Measurements from ENCODE around the gene C22orf23.

Gene C22orf23

DNA sequence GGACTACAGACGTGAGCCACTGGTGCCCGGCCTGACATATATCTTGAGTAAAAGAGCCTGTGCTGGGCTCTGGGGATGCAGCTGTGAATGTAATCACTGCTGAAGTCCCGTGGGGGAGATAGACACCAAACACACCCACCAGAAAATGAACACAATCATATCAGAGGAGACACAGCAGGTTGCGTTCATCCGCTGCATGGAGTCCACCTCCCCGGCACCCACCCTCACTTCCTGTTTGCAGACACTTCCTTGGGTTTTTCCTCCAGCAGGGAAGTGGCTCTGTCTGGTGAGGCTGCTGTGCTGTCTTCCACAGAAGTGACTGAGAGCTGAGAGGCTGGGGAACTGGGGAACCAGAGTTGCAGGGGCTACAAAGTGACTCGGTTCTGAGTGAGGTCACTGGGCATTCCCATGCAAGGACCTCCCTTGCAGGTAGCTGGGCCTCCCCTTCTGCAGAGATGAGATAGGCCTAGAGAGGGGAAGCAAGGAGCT, 40.1 kb downstream of the C22orf23 start:
- no peak for DNase-seq
- intact Hi-C loops (cut with DNase I): no loop called here

- no peak for DNase-seq
- intact Hi-C loops (cut with DNase I): no loop called here
These were observed 41.2 kb downstream of the C22orf23 start for GRCh38 chr22:37912171-37912570.

DNA sequence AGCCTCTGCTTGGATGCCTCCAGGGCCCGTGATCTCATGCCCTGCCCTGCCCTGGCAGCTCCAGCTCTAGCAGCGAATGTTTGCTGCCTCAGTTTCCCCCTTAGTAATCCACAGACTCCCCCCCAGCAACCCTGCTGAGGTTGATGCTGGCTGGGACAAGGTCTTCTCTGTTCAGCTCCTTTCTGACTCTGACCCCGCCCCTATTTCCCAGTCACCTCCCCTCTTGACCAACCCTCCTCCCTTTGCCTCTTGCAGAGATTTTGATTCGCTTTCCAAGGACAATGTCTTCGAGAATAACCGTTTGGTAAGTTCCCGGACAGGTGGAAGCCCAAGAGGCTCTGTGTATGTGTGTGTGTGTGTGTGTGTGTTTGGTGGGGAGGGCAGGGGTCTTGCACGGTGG, 41.7 kb downstream of the C22orf23 start:
- intact Hi-C loops (cut with DNase I): no loop called here
- no peak for DNase-seq

DNA sequence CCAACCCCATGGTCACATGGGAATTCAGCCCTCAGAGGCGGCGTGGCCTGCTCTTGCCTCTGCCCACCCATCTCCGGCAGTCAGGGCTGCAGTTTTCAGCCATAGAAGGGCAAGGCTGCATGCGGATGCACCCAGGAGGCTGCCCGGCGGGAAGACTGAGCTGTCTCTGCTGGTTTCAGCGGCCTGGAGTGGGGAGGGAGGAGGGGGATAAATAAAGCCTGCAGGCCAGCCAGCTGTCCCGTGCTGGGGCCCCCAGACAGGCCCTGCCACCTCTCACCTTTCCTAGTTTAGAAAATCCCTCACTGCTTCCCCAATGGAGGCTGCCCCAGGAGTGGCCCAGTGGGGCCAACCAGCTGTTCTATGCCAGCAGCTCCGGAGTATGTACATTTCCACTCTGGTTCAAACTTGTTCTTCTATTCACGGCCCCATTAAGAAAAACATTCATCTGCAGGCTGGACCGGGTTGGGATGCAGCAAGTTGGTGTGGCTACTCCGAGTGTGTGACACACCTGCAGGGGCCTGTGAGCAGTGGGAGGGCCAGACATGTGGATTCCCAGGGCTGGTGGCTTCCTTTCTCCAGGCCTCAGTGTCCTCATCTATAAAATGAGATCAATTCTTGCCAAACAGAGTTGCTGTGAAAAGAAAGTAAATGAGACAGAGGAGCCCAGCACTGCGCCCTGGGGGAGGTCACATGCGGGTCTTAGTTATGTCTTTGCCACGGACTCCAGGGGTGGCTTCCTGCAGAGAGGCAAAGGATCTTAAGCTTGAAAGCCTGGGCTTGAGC, 42.3 kb downstream of the C22orf23 start:
- DNase-seq: peak in 14 of 42 donors; percentile 28 to 70 (median 40)

GRCh38 chr22:37909766-37910165, 43.6 kb downstream of the C22orf23 start:
- intact Hi-C loops (cut with DNase I): no loop called here

More for the DNA sequence above, 42.3 kb downstream of the C22orf23 start:
- intact Hi-C loops (cut with DNase I): no loop called here

DNA sequence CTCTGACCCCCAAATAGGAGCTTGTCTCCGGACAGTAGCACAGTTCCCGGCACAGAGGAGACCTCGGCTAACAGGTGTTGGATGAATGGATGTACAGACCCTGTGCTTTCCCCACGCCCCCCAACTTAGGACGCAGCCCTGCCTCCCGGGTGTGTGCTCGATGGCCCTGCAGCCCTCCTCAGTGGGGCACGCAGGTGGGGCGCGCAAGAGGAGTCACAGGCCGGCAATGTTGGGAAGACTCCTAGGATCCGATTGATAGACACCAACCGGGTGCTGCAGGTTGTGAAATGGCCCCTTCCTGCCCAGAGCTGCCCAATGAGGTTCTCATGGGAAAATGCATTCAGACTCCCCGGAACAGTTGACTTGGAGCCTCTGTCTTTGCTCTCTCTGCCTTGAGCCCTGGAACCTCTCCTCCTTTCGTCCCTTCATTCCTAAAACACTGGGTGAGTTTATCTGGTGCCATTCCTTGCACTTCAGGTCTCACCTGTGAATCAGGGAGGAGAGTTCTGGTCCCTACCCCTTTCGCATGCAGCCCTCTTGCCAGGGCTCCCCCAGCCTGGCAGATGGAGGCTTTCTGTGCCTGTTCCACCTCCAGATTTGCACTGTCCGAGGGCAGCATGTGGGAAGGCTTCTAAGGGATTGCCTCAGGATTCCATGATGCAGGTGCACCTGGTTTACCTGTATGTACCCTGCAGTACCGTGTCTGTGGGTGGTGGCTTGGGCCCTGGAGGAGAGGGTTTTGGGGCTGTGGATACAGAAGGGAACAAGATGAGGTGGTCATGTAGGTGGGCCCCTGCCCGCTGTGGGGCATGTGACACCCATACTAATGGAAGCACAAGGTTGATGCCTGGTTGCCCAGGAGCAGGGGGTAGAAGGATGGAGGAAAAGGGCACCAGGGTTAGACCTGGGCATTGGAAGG, 46.1 kb downstream of the C22orf23 start:
- no peak for DNase-seq
- intact Hi-C loops (cut with DNase I): no loop called here

More at GRCh38 chr22:37909766-37910165, 43.6 kb downstream of the C22orf23 start:
- no peak for DNase-seq

- intact Hi-C loops (cut with DNase I): no loop called here
- DNase-seq: peak in 6 of 42 donors; percentile 13 to 52 (median 23)
These were observed 46.9 kb downstream of the C22orf23 start for GRCh38 chr22:37906364-37907008.

- intact Hi-C loops (cut with DNase I): no loop called here
- DNase-seq: peak in 38 of 42 donors; percentile 23 to 80 (median 61)
These were observed 47.7 kb downstream of the C22orf23 start, which contains the start of gene MICALL1 for GRCh38 chr22:37905534-37906363. MICALL1 (plus strand) TSS chr22:37906297; CDS start chr22:37906423, 126 bp downstream.

DNA sequence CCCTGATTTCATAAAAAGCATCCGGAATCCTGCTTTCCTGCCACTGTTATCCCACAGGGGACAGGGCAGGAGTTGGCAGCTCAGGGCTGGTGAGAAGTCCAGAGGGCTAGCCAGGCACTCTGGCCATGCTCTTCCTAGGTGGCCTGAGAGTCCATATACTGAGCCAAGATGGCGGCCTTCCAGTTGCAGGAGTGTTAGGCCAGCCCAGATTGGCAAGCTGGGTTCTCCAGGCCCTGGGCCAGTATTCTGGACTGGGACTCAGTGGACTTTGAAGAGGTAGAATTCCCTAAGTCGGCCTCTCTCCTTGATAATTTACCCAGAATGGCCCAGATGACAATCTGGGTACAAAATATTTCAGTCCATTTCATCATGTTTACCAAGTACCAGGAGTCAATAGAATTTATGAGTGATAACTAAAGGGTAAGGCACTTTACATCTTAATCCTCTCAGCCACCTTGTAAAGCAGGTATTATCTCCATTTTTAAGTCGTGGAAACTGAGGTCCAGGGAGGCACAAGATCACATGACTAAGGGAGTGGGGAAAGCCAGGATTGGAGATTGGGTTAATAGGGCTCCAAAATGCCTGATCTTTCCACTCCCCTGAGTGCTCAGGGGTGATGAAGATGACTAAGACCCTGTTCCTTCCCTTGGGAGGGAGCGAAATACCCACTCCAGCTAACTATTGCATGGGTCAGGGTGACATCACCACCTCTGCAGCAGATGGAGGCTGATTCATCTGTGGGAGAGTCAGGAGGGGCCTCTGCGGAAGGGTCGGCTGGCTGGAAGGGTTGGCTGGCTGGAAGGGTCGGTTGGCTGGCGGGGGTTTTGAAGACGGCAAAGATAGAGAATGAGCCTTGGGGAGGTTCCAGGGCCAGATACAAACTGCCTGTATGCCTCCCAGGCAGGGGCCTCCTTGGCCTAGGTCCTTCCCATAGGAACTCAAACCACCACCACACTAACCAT, 48.5 kb downstream of the C22orf23 start:
- peak in 30 of 42 donors; percentile 27 to 83 (median 58) for DNase-seq
- intact Hi-C loops (cut with DNase I): no loop called here

DNA sequence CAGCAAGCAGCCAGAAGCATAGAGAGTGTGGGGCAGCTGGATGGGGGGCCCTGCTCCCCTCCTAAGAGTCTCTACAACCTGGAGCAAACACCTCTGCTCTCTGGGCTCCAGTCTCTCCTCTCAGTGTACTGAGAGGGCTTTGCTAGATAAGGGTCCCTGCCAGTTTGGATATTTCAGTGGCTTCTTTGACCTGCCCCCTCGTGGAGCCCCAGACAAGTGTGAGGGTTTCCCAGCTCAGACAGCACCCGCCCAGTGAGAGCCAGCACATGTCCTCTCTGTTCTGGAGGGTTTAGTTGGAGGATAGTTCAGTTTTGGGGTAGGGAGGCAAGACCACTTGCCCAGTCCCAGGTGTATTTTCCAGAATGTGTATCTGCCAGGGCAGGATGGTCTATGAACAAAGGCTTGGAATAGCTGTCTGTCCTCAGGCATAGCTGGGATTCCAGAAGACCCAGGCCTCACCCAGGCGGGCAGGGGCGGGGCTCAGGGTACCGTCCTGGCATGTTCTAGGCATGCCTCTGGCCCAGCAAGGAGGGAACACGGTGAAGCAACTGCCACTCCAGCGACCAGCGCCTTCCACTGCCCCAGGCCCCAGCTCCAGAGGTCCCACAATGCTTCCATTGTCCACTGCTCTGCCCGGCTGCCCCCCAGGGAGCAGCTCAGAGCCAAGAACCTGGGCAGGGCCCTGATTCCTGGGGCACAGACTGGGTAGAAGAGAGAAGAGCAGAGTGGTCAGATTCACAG, 54.8 kb downstream of the C22orf23 start:
- peak; percentile 44 to 89 (median 73) for DNase-seq
- intact Hi-C loops (cut with DNase I): no loop called here

DNA sequence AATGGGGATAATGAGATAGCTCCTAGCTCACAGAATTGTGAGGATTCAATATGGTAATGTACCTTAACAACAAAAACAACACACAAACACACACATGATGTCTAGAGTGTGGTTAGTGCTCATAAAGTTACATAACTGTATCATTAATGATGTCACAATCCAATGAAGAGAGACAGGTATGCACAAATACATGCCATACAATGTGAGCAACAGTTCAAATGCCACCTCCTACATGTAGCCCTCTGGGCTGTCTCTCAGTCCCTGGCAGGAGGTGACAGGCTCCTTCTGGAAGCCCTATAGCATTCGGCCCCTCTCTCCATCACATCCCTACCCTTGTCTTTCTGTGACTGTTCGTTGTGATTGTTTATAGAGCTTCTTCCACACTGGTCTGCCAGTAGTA, 55.6 kb downstream of the C22orf23 start:
- intact Hi-C loops (cut with DNase I): no loop called here
- no peak for DNase-seq

DNA sequence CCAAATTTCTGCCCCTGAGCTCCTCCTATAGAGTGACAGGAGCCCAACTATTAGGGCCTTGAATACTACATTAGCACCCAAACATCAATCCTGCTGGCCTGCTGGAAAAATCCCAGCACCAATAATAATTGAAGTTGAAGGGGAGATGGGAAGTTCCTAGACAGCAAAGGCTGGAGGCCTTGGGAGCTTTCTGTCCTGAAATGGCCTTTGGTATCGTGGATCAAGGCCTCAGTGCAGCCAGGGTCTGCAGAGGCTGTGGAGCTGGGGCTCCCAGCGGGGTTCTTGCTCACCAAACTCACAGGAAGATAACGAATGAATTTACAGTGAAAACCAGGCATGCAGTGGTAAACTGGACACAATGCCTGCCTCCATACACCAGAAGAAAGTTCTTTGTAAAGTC, 56.5 kb downstream of the C22orf23 start:
- intact Hi-C loops (cut with DNase I): no loop called here
- DNase-seq: no peak

DNA sequence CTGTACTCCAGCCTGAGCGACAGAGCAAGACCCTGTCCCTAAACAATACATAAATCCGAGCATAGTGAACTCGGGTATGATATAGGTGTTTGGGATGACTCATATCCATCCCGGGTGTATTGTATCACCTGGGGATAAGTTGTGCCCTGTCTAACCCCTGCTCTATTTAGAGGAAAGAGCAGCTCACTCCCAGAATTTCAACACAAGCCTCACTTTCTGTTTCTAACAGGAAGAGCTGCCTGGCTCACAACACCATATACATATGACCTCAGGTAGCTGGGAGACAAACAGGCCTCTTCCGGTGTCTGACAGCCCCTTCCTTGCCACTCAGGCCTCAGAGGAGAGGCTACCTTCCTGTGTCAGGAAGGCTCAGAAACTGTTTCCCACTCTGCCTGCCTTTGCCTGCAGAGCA, 57.2 kb downstream of the C22orf23 start:
- DNase-seq: no peak
- intact Hi-C loops (cut with DNase I): no loop called here

DNA sequence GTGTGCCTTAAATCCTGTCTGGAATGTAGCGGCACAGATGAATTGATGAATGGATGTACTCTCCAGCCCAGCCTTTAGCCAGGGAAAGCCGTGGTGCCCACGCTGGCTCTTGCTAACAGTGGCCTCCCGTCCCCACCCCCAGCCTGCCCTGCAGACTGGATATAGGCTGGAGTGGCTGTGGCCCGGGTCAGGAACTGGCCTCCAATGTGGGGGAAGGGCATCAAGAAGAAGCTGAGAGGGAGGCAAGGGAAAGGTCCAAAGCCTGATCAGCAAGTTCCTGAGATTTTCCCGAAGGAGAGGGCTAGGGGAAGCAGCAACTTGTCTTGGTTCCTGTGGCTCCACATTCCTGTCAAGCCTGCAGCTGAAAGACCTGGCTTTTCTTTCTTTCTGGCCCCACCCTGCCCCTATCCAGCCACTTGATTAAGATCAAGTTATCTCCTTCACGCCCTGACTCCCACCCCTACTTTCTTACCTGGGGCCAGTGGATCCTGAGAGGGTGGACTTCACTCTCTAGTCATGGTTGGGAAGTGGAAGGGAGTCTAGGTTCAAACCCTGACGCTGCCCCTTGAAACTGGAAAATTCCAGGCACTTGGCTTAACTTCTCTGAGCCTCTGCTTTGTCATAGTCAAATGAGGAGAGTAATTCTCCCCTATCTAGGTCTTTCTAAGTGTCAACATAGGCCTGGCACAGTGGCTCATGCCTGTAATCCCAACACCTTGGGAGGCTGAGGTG, 58.3 kb downstream of the C22orf23 start:
- DNase-seq: peak in 11 of 42 donors; percentile 29 to 64 (median 45)
- intact Hi-C loops (cut with DNase I): no loop called here

DNA sequence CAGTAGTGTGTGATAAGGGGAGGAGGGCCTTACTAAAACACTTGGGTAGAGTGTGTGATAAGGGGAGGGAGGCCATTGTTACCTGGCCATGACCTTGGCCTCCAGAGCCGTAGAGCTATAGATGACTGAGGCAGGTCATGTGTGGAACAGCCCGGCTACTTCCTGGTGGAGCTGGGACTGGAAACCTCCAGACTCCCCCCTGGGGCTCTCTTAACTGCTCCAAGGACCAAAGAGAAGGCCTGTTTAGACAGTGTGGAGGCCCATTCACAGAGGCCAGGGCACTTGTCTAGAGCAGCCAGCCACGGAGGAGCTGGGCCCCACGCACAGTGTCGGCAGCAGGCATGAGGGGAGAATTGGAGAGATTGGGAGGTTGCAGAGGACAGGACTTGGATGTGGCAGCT, 59.8 kb downstream of the C22orf23 start:
- intact Hi-C loops (cut with DNase I): no loop called here
- peak in 2 of 42 donors; percentile 47 to 60 for DNase-seq
